ENCODE results near the gene EFL1.
"Not testable (repeated sequence)": the region's sequence is repeated elsewhere in the genome, so short reads cannot be mapped to it uniquely, and the experiment has no call there.

GRCh38 chr15:82288202-82288601 is 25.7 kb upstream of the EFL1 start:
- TF ChIP-seq CTCF (conservative IDR thresholded peaks at IDR 0.05); ZFX (IDR thresholded peaks at IDR 0.05): not testable (repeated sequence)

All from C4-2B (cell line).